Right lobe of liver (tissue), 6 donors: ENCODE measurements around the gene BBLN. TPM values are rescaled to one million over a fixed set of nuclear protein-coding genes. Genes with fewer than 3 reads are reported as not detected.

Experiments
- ATAC-seq, 4 donors: fragments of 200-7000 bp; cut with Tn5 transposase; one replicate each; pipeline ENCODE4 v1.9.1; 2020; ENCODE audit warnings: mild to moderate bottlenecking in 4 of 4, moderate library complexity in 4 of 4
- DNase-seq, 3 donors: peaks; one replicate each; pipeline ENCODE4 v3.0.0-alpha.2; 2020
- H3K27ac ChIP-seq, 3 donors: fragments of 200-600 bp; one replicate each; pipeline ENCODE4 v1.8.0; 2022
- H3K27me3 ChIP-seq, 2 donors: fragments of 200-600 bp; one replicate each; pipeline ENCODE4 v1.8.0; 2022
- H3K36me3 ChIP-seq, 4 donors: fragments of 200-600 bp; sonication (generic) in 1 of 4; one replicate each; pipeline versions ENCODE4 v1.5.1 to v1.8.0; 2017 to 2022; ENCODE audit warnings: control low read depth in 1 of 4
- H3K4me1 ChIP-seq, 4 donors: fragments of 200-600 bp; sonication (generic) in 1 of 4; one replicate each; pipeline versions ENCODE4 v1.5.1 to v1.8.0; 2017 to 2022; ENCODE audit warnings: control low read depth in 1 of 4
- H3K4me3 ChIP-seq, 3 donors: fragments of 200-600 bp; one replicate each; pipeline ENCODE4 v1.8.0; 2022
- H3K9me3 ChIP-seq, 4 donors: fragments of 200-600 bp; sonication (generic) in 1 of 4; one replicate each; pipeline versions ENCODE4 v1.5.1 to v1.8.0; 2017 to 2022; ENCODE audit warnings: control low read depth in 1 of 4
- CTCF ChIP-seq, 4 donors: fragments of 200-600 bp in 3 of 4; fragments of 450-650 bp in 1 of 4; IDR thresholded peaks; one replicate each; pipeline versions ENCODE4 v1.5.1 to v1.8.0; 2016 to 2022; ENCODE audit warnings: antibody characterized with exemption in 4 of 4, mild to moderate bottlenecking in 2 of 4
- POLR2A ChIP-seq: fragments of 450-650 bp; IDR thresholded peaks from one replicate; pipeline ENCODE4 v1.6.1; 2017; ENCODE audit warnings: antibody characterized with exemption, mild to moderate bottlenecking
- WGBS: methylation state at CpG from one replicate; pipeline ENCODE4 v1.1.6; 2018; ENCODE audit warnings: low coverage, low lambda C conversion rate; ENCODE audit not compliant: insufficient coverage; ENCODE audit errors: missing lambda C conversion rate; 5-methylcytosine and 5-hydroxymethylcytosine counted together
- intact Hi-C, 2 donors: fragments of 100-400 bp; cut with DNase I; formaldehyde crosslinking; loops; one replicate each; pipeline versions ENCODE4 v1.11.2 to v1.14.1; 2022
- total RNA-seq, 6 experiments: library from RNA; depleted of rRNA in 2 of 6; stranded (reverse); fragments of >200 nt in 2 of 6; fragmentation: NEBNext Ultra II Directional in 3 of 6; extraction: Animal tissue kit (Norgen Biotek cat#: 25700) in 3 of 6; gene quantifications; one replicate each; pipeline versions ENCODE4 v1.1.0 to v1.2.4, GENCODE V29; 2016 to 2023
- donor health status: DM: no; HTN: yes; CAD: no.
- donor health status: DM: no; HTN: no; CAD: no.
- donor health status: DM: no; HTN: no; CAD: no.
- donor health status: DM: no; HTN: yes; CAD: no.
- donor health status: DM: no; HTN: yes; CAD: no.

The BBLN gene
- total RNA-seq, 6 experiments from 2014 or later = 13.5 to 192 (median 17.7) TPM

DNA sequence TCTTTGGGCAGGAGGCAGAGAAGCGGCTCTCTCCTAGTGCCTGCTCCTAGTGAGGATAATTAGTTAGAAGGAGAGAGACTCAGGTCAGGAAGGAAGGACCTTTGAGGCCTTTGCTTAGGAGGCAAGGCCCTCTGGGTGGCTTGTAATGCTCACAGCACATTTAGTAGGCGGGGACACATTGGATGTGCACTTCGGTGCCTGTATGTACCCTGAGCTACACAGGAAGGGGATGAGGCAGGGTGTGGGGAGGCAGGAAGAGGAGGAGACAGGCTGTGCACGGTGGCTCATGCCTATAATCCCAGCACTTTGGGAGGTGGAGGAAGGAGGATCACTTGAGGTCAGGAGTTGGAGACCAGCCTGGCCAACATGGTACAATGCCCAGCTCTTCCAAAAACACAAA lies 18.0 kb upstream of the BBLN start:
- no peaks in the 10 kb centered on the region for H3K36me3 ChIP-seq

GRCh38 chr9:128142596-128142995 lies 17.5 kb upstream of the BBLN start:
- TF ChIP-seq POLR2A (no peak), CTCF (IDR thresholded peaks at IDR 0.05) (no peak)
- Histone ChIP-seq H3K4me1 (no peaks in the 10 kb centered on the region), H3K9me3 (no peaks in the 10 kb centered on the region), H3K4me3 (no peak overlapping the region), H3K36me3 (no peaks in the 10 kb centered on the region), H3K27ac (no peak overlapping the region), H3K27me3 (no peaks in the 10 kb centered on the region)
- intact Hi-C loops = no loop called here
- DNase-seq = peak in 2 of 3 donors; percentile 11 to 36
- WGBS = no CpG with 5 or more reads among the region's 2 CpGs
- ATAC-seq = no peak

More for the DNA sequence above, 18.0 kb upstream of the BBLN start:
- 60% methylated on average over 4 of the region's 4 CpGs for WGBS
- Histone ChIP-seq H3K4me3 (no peak overlapping the region), H3K27ac (no peak overlapping the region), H3K4me1 (no peaks in the 10 kb centered on the region), H3K27me3 (no peaks in the 10 kb centered on the region), H3K9me3 (no peaks in the 10 kb centered on the region)
- no peak for TF ChIP-seq POLR2A
- TF ChIP-seq CTCF (IDR thresholded peaks at IDR 0.05) = no peak
- intact Hi-C loops = no loop called here
- peak in 2 of 4 donors; percentile 36 to 46 for ATAC-seq
- peak in 1 of 3 donors; percentile 4 for DNase-seq

DNA sequence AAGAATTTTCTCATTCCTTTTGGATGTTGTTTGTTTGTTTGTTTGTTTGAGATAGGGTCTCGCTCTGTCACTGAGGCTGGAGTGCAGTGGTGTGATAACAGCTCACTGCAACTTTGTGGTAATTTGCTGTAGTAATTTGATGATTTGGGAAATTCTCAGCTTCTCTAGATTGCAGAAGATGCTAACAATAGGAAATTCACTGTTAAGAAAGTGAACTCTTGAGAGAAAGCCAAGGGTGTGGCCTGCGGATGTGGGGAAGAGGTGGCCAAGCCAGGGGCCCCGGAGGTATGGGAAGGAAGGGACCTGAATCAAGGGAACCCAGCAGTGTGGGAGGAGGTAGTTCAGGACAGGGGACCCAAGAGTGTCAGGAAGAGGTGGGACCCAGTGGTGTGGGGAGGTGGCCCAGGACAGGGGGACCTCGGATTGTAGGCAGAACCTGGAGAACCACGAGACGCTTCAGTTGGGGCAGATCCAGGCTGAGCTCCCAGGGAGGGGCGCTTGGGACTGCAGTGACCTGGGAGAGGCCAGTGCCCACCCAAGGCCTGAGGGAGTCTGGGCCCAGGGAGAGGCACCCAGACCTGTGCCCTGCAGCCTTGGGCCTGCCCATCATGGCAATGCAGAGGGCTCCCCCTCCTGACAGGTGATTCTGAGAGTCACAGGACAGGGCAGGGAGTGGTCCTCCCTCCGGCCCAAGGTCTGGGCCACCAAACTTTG lies 16.4 kb upstream of the BBLN start:
- ATAC-seq (peak in 1 of 4 donors; percentile 14), DNase-seq (peak in 2 of 3 donors; percentile 14 to 54)
- no peaks in the 10 kb centered on the region for H3K36me3 ChIP-seq
- intact Hi-C loops = no loop called here
- H3K9me3 ChIP-seq = no peaks in the 10 kb centered on the region
- H3K27ac ChIP-seq = no peak overlapping the region
- no peak for TF ChIP-seq POLR2A
- TF ChIP-seq CTCF (IDR thresholded peaks at IDR 0.05) = no peak
- peaks cover 0 to 4% (median 2%) of the 10 kb centered on the region in 4 donors for H3K4me1 ChIP-seq
- H3K27me3 ChIP-seq = no peaks in the 10 kb centered on the region
- WGBS = 97% methylated on average over 3 of the region's 8 CpGs
- no peak overlapping the region for H3K4me3 ChIP-seq

DNA sequence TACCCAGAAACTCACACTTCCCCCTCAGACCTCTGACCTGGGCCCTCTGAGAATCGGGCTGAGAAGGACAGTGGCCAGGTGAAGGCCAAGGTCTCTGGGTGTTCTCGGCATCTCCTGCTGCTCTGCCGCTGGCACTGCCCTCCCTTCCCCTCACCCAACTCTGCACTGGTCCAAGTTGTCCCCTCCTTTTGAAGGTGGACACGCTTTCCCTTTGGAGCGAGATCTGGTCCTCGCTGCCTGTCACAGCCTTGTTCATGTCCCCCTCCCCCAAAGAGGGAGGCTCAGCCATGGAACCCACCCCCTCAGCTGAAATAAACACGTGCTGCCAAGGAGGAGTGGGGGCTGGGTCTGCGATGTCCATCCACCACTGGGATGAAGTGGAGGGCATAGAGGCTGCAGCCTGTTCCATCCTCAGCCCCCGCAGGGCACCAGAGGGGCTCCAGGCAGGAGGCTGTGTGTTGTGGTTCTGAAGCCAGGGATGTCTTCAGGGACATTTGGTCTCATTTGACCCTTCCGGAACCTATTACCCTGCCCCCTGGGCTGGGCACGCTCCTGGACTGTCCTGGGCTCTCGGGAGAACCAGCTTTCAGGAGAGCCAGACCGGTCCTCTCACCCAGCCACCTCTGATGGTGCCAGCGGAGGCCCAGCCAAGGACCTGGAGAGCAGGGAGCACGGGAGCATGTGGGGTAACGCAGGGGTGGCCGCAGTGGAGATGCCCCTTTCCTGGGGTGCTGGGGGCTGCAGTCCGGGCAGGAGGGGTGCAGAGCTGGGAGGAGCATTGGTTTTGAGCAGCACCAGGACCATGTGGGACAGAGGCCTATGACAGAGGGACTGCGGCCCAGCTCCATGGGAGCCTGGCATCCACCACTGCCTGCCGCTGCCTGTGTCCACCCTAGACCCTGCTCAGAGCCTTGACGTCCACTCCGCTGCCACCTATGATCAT lies 15.6 kb upstream of the BBLN start:
- DNase-seq (peak in 2 of 3 donors; percentile 13 to 44), ATAC-seq (no peak)
- intact Hi-C loops = no loop called here
- Histone ChIP-seq H3K9me3 (no peaks in the 10 kb centered on the region), H3K4me1 (peaks cover 0 to 12% (median 8%) of the 10 kb centered on the region in 4 donors), H3K4me3 (no peak overlapping the region), H3K36me3 (no peaks in the 10 kb centered on the region), H3K27ac (no peak overlapping the region), H3K27me3 (no peaks in the 10 kb centered on the region)
- TF ChIP-seq CTCF (IDR thresholded peaks at IDR 0.05) (no peak), POLR2A (no peak)
- 51% methylated on average over 3 of the region's 22 CpGs for WGBS
